HG02763 (cell line): Measurements from ENCODE around the gene ST6GALNAC5.

ENCODE experiments used
- ATAC-seq: cut with Tn5 transposase; IDR thresholded peaks from one replicate; pipeline ENCODE4 v1.9.1; 2021; ENCODE audit warnings: mild to moderate bottlenecking, moderate library complexity; ENCODE audit not compliant: unreplicated experiment

Gene ST6GALNAC5

DNA sequence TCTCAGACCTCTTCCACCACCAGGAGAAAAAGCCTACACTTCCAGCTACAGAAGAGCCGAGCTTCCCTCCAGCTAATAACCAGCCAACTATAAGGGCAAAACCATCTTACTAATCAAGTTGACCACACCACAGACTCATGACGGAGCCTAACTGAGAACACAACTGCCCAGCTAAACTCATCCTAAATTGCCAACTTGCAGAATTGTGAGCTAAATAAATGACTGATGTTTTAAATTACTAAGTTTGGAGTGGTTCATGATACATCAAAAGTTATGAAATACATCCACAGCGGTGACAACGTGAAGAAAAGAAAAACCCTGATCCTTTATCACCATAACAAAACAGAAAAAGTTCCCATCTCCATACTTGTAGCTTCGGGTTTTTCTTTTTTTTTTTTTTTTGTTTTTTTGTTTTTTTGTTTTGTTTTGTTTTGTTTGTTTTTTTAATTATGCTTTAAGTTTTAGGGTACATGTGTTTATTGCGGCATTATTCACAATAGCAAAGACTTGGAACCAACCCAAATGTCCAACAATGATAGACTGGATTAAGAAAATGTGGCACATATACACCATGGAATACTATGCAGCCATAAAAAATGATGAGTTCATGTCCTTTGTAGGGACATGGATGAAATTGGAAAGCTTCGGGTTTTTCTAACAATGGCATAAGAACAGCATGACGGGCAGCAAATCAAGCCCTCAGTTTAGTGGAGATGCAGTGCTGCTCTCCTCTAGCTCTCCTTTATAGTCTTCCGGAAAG lies 229.4 kb downstream of the ST6GALNAC5 start:
- no peak for ATAC-seq

DNA sequence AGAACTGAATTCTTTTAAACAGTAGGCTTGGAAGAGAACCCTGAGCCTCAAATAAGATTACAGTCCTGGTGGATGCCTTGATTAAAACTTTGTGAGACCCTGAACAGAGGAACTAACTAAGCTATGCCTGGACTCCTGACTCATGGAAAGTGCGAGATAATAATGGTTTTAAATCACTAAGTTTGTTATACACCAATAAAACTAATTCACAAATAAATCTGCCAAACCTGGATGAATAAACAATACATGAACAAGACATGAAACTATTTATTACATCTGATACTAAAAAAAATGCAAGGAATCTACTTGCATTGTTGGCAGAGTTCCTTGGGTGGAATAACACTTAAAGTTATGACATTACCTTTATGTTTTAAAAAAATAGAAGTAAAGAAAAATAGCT lies 233.6 kb downstream of the ST6GALNAC5 start:
- no peak for ATAC-seq

DNA sequence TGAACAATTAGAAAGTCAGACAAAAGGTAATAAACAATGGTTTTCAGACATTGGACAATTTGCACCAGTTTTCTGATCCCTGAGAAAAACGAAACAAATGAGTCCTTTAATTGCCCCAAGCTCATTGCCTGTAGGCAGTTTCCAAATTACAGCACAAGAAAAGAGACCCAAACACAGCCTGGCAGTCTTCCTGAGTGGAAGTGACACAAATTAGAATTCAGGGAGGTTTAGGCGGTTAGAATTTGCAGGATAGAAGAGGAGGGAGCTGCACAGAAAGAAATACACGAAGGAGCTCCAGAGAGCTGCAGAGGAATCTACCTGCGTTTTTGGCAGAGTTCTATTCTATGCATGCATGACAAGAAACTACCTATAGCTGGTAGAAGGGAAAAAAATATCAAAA lies 236.2 kb downstream of the ST6GALNAC5 start:
- no peak for ATAC-seq

DNA sequence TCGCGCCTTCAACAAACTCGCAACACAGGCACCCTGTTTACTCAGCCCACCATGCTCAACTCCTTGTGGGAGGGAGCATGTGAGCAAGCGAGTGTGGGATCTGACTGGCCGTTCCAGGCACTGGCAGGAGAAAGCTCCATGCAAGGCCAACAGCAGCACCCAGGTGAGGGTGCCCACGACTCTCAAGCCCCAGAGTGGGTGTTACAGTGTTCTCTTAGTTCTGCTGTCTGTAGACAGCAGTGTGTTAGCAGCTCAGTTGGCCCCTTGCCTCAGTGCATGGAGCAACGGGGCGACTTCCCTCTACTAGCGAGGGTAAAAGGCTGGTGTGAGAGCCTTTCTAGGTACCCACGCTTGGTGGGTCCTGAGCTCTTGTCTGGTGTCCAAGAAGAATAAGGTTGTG lies 237.4 kb downstream of the ST6GALNAC5 start:
- no peak for ATAC-seq
